ENCODE results near the gene IKBKG.

DNA sequence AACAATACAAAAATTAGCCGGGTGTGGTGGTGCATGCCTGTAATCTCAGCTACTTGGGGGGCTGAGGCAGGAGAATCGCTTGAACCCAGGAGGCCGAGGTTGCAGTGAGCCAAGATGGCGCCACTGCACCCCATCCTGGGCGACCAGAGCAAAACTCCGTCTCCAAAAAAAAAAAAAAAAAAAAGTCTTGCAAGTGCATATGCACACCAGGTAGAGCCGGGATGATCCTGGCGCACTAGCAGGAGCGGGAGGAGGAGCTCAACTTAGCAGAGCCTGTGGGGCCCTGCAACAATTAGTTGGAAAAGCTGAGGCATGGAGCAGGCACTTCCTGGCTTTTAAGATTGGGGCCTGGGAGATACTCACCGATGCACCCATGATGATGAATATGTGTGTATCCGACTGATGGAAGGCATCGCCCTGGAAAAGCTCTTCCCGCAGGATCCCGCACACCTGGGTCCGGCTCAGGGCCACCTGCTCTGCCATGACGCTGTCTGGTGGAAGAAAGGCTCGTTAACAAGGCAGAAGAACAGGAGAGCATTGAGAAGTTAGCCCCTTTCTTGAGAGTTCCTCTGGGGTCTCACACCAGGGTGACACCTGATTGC is 1.6 kb upstream of the IKBKG start:
- TF ChIP-seq, protein P1, sequence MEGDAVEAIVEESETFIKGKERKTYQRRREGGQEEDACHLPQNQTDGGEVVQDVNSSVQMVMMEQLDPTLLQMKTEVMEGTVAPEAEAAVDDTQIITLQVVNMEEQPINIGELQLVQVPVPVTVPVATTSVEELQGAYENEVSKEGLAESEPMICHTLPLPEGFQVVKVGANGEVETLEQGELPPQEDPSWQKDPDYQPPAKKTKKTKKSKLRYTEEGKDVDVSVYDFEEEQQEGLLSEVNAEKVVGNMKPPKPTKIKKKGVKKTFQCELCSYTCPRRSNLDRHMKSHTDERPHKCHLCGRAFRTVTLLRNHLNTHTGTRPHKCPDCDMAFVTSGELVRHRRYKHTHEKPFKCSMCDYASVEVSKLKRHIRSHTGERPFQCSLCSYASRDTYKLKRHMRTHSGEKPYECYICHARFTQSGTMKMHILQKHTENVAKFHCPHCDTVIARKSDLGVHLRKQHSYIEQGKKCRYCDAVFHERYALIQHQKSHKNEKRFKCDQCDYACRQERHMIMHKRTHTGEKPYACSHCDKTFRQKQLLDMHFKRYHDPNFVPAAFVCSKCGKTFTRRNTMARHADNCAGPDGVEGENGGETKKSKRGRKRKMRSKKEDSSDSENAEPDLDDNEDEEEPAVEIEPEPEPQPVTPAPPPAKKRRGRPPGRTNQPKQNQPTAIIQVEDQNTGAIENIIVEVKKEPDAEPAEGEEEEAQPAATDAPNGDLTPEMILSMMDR (conservative IDR thresholded peaks at IDR 0.05; ENCODE audit: low read length): no peak
- no peak for TF ChIP-seq EZH2phosphoT487 (IDR thresholded peaks at IDR 0.05; ENCODE audit: borderline replicate concordance, low read depth, low read length)

All from OCI-LY7 (cell line).